Measurements from ENCODE around the gene DNAJC4.
A peak's percentile ranks its signal among the peaks of the same experiment; 100 is the strongest.

Gene DNAJC4

DNA sequence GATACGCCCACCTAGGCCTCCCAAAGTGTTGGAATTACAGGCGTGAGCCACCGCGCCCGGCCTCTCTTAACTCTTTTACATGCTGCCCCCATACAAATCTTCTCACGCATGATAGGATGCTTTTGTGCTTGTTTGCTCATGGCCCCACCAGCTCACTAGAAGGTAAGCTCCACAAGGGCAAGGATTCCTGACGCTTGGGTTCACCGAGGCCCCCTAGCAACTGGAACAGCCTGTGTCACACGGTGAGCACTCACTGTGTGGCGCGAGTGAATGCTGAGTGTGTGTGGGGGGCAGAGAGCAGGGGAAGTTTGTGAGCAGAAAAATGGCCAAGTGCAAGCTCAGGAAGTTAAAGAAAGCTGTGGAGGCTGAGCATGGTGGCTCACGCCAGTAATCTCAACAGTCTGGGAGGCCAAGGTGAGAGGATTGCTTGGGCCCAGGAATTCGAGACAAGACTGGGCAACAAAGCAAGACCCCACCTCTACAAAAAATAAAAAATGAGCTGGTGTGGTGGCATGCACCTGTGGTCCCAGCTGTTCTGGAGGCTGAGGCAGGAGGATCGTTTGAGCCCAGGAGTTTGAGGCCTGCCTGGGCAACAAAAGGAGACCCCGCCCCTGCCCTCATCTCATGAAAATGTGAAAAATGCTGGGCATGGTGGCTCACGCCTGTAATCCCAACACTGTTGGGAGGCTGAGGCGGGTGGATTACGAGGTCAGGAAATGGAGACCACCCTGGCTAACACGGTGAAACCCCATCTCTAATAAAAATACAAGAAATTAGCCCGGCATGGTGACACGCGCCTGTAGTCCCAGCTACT, 51.8 kb downstream of the DNAJC4 start:
- no peaks in the 10 kb centered on the region for H4K20me1 ChIP-seq (ENCODE audit: low read depth, low read length)
- H3K4me3 ChIP-seq (ENCODE audit: insufficient read depth, low read length, poor library complexity, severe bottlenecking), result no peak overlapping the region
- no peaks in the 10 kb centered on the region for H3K27me3 ChIP-seq (ENCODE audit: low read length)
- H3K9ac ChIP-seq (ENCODE audit: low read length), result no peak overlapping the region
- no peaks in the 10 kb centered on the region for H3K36me3 ChIP-seq (ENCODE audit: low read length)
- TF ChIP-seq CTCF (IDR thresholded peaks at IDR 0.05; ENCODE audit: insufficient read depth, low read length, poor library complexity, severe bottlenecking), result no peak
- TF ChIP-seq EZH2phosphoT487 (conservative IDR thresholded peaks at IDR 0.05; ENCODE audit: low read length), result no peak
- no peaks in the 10 kb centered on the region for H3K9me2 ChIP-seq (replicated peaks; ENCODE audit: insufficient read depth, low read length)
- 0 out of 2 replicates have a peak, but pooled peaks cover 4% of the 10 kb centered on the region for H3K79me2 ChIP-seq (ENCODE audit: insufficient read depth, low read length)
- no peak overlapping the region for H3K4me2 ChIP-seq (ENCODE audit: low read depth, low read length, poor library complexity, severe bottlenecking)
- no peak overlapping the region for H2AFZ ChIP-seq (ENCODE audit: low read depth, low read length, severe bottlenecking)
- no peak overlapping the region for H3K27ac ChIP-seq (ENCODE audit: low read depth, low read length)
- no peaks in the 10 kb centered on the region for H3K9me3 ChIP-seq (ENCODE audit: insufficient read depth, low read length)
- H3F3A ChIP-seq (ENCODE audit: insufficient read depth), result peaks cover 4% of the 10 kb centered on the region; the same call in 1 of the 2 replicates

DNA sequence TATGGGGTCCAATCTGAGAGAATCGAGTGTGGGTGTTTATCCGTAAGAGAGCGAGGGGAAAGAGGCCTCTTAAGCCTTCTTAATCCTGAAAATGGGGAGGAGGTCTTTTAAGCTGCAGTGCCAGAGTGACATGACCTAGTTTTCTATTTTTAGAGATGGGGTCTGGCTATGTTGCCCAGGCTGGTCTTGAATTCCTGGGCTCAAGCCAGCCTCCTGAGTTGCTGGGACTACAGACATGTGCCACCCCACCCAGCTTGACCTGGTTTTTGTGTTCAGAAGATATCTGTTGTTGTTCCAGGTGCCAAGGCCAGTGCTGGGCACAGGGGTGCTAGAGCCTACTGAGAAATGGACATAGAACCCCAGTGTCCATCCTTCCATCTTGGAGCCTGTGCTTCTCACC, 52.7 kb downstream of the DNAJC4 start:
- H3K79me2 ChIP-seq (ENCODE audit: insufficient read depth, low read length), result 0 out of 2 replicates have a peak, but pooled peaks cover 4% of the 10 kb centered on the region
- H3K4me3 ChIP-seq (ENCODE audit: insufficient read depth, low read length, poor library complexity, severe bottlenecking), result no peak overlapping the region
- TF ChIP-seq EZH2phosphoT487 (conservative IDR thresholded peaks at IDR 0.05; ENCODE audit: low read length), result no peak
- no peak for TF ChIP-seq CTCF (IDR thresholded peaks at IDR 0.05; ENCODE audit: insufficient read depth, low read length, poor library complexity, severe bottlenecking)
- no peaks in the 10 kb centered on the region for H4K20me1 ChIP-seq (ENCODE audit: low read depth, low read length)
- no peaks in the 10 kb centered on the region for H3K36me3 ChIP-seq (ENCODE audit: low read length)
- H3K9me3 ChIP-seq (ENCODE audit: insufficient read depth, low read length), result no peaks in the 10 kb centered on the region
- H3K27me3 ChIP-seq (ENCODE audit: low read length), result no peaks in the 10 kb centered on the region
- H2AFZ ChIP-seq (ENCODE audit: low read depth, low read length, severe bottlenecking), result no peak overlapping the region
- H3K4me2 ChIP-seq (ENCODE audit: low read depth, low read length, poor library complexity, severe bottlenecking), result peak overlapping the region; percentile 99
- H3F3A ChIP-seq (ENCODE audit: insufficient read depth), result peaks cover 4% of the 10 kb centered on the region; the same call in 1 of the 2 replicates
- H3K27ac ChIP-seq (ENCODE audit: low read depth, low read length), result no peak overlapping the region
- 0 out of 2 replicates have a peak overlapping the region, but pooled peaks have one; percentile 95 for H3K9ac ChIP-seq (ENCODE audit: low read length)
- no peaks in the 10 kb centered on the region for H3K9me2 ChIP-seq (replicated peaks; ENCODE audit: insufficient read depth, low read length)

Data from SU-DHL-6 (cell line).